Measurements from ENCODE around the gene C2orf92. TPM values are rescaled to one million over a fixed set of nuclear protein-coding genes. Genes with fewer than 3 reads are reported as not detected.
A peak's percentile ranks its signal among the peaks of the same experiment; 100 is the strongest.

Gene C2orf92
- total RNA-seq, 1 donor, result 2.5 TPM

- Histone ChIP-seq H3K36me3 (ENCODE audit: insufficient read depth, low read length) (peaks cover 19% of the 10 kb centered on the region), H3K4me1 (ENCODE audit: insufficient read depth, low read length) (no peaks in the 10 kb centered on the region), H3K4me2 (ENCODE audit: insufficient read depth, low read length) (no peak overlapping the region), H3K79me2 (ENCODE audit: insufficient read depth, low read length) (peaks cover 15% of the 10 kb centered on the region), H3K9me3 (ENCODE audit: low read depth, low read length) (no peaks in the 10 kb centered on the region), H2AFZ (ENCODE audit: low read length) (no peak overlapping the region), H4K20me1 (ENCODE audit: insufficient read depth, low read length) (no peaks in the 10 kb centered on the region), H3K4me3 (ENCODE audit: insufficient read depth, low read length) (no peak overlapping the region), H3K27ac (ENCODE audit: low read depth, low read length) (no peak overlapping the region), H3K27me3 (ENCODE audit: insufficient read depth, low read length) (no peaks in the 10 kb centered on the region)
- DNase-seq (ENCODE audit: insufficient read length, low spot score, missing footprints), result no peak
- TF ChIP-seq CTCF (IDR thresholded peaks at IDR 0.05; ENCODE audit: extremely low read depth, low read depth, low read length), result no peak
Measured at GRCh38 chr2:97644023-97644717, 25.3 kb upstream of the C2orf92 start.

GRCh38 chr2:97645112-97645694 is 24.3 kb upstream of the C2orf92 start:
- no peak for TF ChIP-seq CTCF (IDR thresholded peaks at IDR 0.05; ENCODE audit: extremely low read depth, low read depth, low read length)
- H3K27ac ChIP-seq (ENCODE audit: low read depth, low read length), result peak overlapping the region; percentile 73
- peak; percentile 53 for DNase-seq (ENCODE audit: insufficient read length, low spot score, missing footprints)

DNA sequence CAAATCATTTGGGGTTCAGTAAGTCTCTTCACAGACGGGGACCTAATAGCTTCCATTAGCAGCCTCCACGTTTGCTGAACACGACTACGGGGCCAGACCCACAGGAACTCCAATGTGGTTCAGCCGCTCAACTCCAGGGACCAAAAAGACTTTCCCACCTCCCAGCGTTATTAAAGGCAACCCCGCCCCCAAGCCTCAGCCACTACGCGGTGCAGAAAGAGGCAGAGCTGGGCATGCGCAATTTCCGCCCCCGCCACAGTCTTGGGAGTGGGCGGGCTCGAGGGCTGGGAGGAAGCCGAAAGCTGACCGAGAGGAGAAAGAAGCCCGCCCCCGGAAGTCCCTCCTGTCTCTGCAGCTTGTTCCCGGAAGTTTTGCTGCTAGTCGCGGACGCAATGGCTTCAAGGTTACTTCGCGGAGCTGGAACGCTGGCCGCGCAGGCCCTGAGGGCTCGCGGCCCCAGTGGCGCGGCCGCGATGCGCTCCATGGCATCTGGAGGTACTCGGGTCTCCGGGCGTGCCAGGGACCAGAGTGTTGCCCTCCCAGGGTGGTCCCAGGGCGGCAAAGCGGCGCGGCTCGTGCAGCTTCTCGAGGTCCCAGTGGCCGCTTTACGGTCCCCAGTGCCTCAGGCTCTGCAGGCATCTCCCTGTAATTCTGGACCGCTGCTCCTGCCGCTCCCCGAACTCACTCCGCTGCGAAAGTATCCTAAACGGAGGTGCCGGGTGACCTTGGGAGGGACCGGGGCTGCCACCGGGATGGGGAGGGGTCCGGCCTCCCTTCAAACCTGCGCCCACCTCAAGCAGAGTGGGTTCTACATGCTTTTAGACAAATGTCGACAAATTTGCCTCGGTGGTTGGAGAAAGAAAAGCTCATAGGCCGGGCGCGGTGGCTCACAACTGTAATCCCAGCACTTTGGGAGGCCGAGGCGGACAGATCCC is 23.6 kb upstream of the C2orf92 start, which contains the start of gene COX5B:
Gene COX5B, plus strand, starts transcription at position 368 of the 935 bp plus-strand sequence. Its CDS starts 25 bp downstream, at position 393.
- H3K4me3 ChIP-seq (ENCODE audit: insufficient read depth, low read length), result peak within 1 kb of the TSS; percentile 97
- peak within 1 kb of the TSS; percentile 98 for H2AFZ ChIP-seq (ENCODE audit: low read length)
- H3K4me2 ChIP-seq (ENCODE audit: insufficient read depth, low read length), result peak within 1 kb of the TSS; percentile 93
- H3K27ac ChIP-seq (ENCODE audit: low read depth, low read length), result peak within 1 kb of the TSS; percentile 81
- no peaks in the 10 kb centered on the region for H3K27me3 ChIP-seq (ENCODE audit: insufficient read depth, low read length)
- H3K4me1 ChIP-seq (ENCODE audit: insufficient read depth, low read length), result no peaks in the 10 kb centered on the region
- no peak for TF ChIP-seq CTCF (IDR thresholded peaks at IDR 0.05; ENCODE audit: extremely low read depth, low read depth, low read length)
- H3K36me3 ChIP-seq (ENCODE audit: insufficient read depth, low read length), result peaks cover 21% of the 10 kb centered on the region
- H4K20me1 ChIP-seq (ENCODE audit: insufficient read depth, low read length), result no peaks in the 10 kb centered on the region
- H3K79me2 ChIP-seq (ENCODE audit: insufficient read depth, low read length), result peaks cover 15% of the 10 kb centered on the region
- H3K9me3 ChIP-seq (ENCODE audit: low read depth, low read length), result no peaks in the 10 kb centered on the region
- DNase-seq (ENCODE audit: insufficient read length, low spot score, missing footprints), result peak; percentile 99

More at GRCh38 chr2:97645112-97645694, 24.3 kb upstream of the C2orf92 start:
- Histone ChIP-seq H3K36me3 (ENCODE audit: insufficient read depth, low read length) (peaks cover 21% of the 10 kb centered on the region), H3K9me3 (ENCODE audit: low read depth, low read length) (no peaks in the 10 kb centered on the region), H3K4me3 (ENCODE audit: insufficient read depth, low read length) (peak overlapping the region; percentile 97), H3K79me2 (ENCODE audit: insufficient read depth, low read length) (peaks cover 15% of the 10 kb centered on the region), H3K4me1 (ENCODE audit: insufficient read depth, low read length) (no peaks in the 10 kb centered on the region), H3K27me3 (ENCODE audit: insufficient read depth, low read length) (no peaks in the 10 kb centered on the region), H4K20me1 (ENCODE audit: insufficient read depth, low read length) (no peaks in the 10 kb centered on the region), H2AFZ (ENCODE audit: low read length) (peak overlapping the region; percentile 98), H3K4me2 (ENCODE audit: insufficient read depth, low read length) (peak overlapping the region; percentile 93)
